Heart left ventricle (tissue), 16 donors: Measurements from ENCODE around the gene SELENOM. TPM values are rescaled to one million over a fixed set of nuclear protein-coding genes. Genes with fewer than 3 reads are reported as not detected.

Source experiments
- ATAC-seq, 4 donors: fragments of 200-7000 bp; cut with Tn5 transposase; one replicate each; pipeline ENCODE4 v1.9.1; 2020 to 2022; ENCODE audit warnings: moderate library complexity in 4 of 4, mild to moderate bottlenecking in 3 of 4, moderate number of reproducible peaks in 1 of 4
- DNase-seq, 5 donors: peaks; one replicate each; pipeline ENCODE4 v3.0.0-alpha.2; 2020
- H3K27ac ChIP-seq, 12 donors: fragments of 200-600 bp; sonication (generic) in 4 of 12; one replicate each; pipeline versions ENCODE4 v1.5.0 to v1.8.0; 2016 to 2022; ENCODE audit warnings: mild to moderate bottlenecking in 2 of 12
- H3K27me3 ChIP-seq, 9 donors: fragments of 200-600 bp; sonication (generic) in 2 of 9; one replicate each; pipeline versions ENCODE4 v1.5.1 to v1.8.0; 2016 to 2022; ENCODE audit warnings: mild to moderate bottlenecking in 3 of 9
- H3K36me3 ChIP-seq, 9 donors: fragments of 200-600 bp; sonication (generic) in 2 of 9; one replicate each; pipeline versions ENCODE4 v1.5.0 to v1.8.0; 2018 to 2022; ENCODE audit warnings: mild to moderate bottlenecking in 2 of 9
- H3K4me1 ChIP-seq, 12 donors: fragments of 200-600 bp; sonication (generic) in 4 of 12; one replicate each; pipeline versions ENCODE4 v1.5.0 to v1.8.0; 2016 to 2022; ENCODE audit warnings: mild to moderate bottlenecking in 3 of 12
- H3K4me3 ChIP-seq, 12 donors: fragments of 200-600 bp; sonication (generic) in 4 of 12; one replicate each; pipeline versions ENCODE4 v1.5.0 to v1.8.0; 2017 to 2022; ENCODE audit warnings: mild to moderate bottlenecking in 9 of 12, moderate library complexity in 4 of 12
- H3K9me3 ChIP-seq, 12 donors: fragments of 200-600 bp; sonication (generic) in 4 of 12; one replicate each; pipeline versions ENCODE4 v1.5.0 to v1.8.0; 2016 to 2022; ENCODE audit warnings: mild to moderate bottlenecking in 1 of 12
- POLR2A ChIP-seq, 2 donors: fragments of 450-650 bp; IDR thresholded peaks; one replicate each; pipeline ENCODE4 v1.6.1; 2017; ENCODE audit warnings: antibody characterized with exemption in 2 of 2, mild to moderate bottlenecking in 2 of 2, moderate library complexity in 2 of 2
- WGBS, 4 donors: extraction: QIAGEN DNeasy Blood & Tissue Kit in 2 of 4; methylation state at CpG; one replicate each; pipeline versions ENCODE4 v1.1.5 to v1.1.7; 2013 to 2018; 5-methylcytosine and 5-hydroxymethylcytosine counted together
- intact Hi-C, 10 donors: fragments of 100-400 bp; cut with DNase I; formaldehyde crosslinking; loops; one replicate each; pipeline versions ENCODE4 v1.11.1 to v1.14.2; 2022
- polyA plus RNA-seq, 2 donors: library from polyadenylated mRNA; stranded (reverse); fragments of 200-250 nt; gene quantifications; one replicate each; pipeline ENCODE4 v1.2.3, GENCODE V29; 2013
- total RNA-seq, 9 donors: library from RNA; depleted of rRNA in 2 of 9; stranded (reverse); fragments of >200 nt in 2 of 9; fragmentation: NEBNext Ultra II Directional in 3 of 9; extraction: Animal tissue kit (Norgen Biotek cat#: 25700) in 3 of 9; gene quantifications; one replicate each; pipeline versions ENCODE4 v1.1.0 to v1.2.4, GENCODE V29; 2016 to 2023
- TF ChIP-seq, protein P1 (sequence below), 12 donors: fragments of 200-600 bp; sonication (generic) in 4 of 12; IDR thresholded peaks; one replicate each; pipeline versions ENCODE4 v1.5.0 to v1.8.0; 2018 to 2022; ENCODE audit warnings: antibody characterized with exemption in 12 of 12, mild to moderate bottlenecking in 5 of 12
- donor health status: ischemic (EF 13 %, LVEDD 7.1; RV severe dilation, severe dysfunction).
- donor health status: healthy with polysubstance abuse.
- donor health status: DM: no; HTN: yes; CAD: no.
- donor health status: DM: no; HTN: no; CAD: no.
- donor health status: ischemic (EF 25% LVEDD 6.9; RV normal size, moderate dysfunction).
- donor health status: ischemic (EF 25% LVEDD 5.7; RV mildly dilated, moderate dysfunction).
- donor health status: healthy.
- donor health status: DM: yes; HTN: yes; CAD: no.
- donor health status: ischemic (EF 35%, LVEDD 5.7; RV mildly dilated, moderate dysfunction).
- donor health status: nonischemic (EF 11% LVEDD 7.7; RV severe dilation, severe dysfunction).
- donor health status: DM: yes; HTN: yes; CAD: no.
- donor health status: PGD.
- donor health status: ischemic (EF 29% LVEDD 5.4; RV normal size, mild dysfunction).
- donor health status: nonischemic (EF 23%, LVEDD 6.1; RV moderate dilation, normal function).

Gene SELENOM
- total and polyA plus RNA-seq, 11 donors: 35.0 to 183 (median 55.0) TPM

DNA sequence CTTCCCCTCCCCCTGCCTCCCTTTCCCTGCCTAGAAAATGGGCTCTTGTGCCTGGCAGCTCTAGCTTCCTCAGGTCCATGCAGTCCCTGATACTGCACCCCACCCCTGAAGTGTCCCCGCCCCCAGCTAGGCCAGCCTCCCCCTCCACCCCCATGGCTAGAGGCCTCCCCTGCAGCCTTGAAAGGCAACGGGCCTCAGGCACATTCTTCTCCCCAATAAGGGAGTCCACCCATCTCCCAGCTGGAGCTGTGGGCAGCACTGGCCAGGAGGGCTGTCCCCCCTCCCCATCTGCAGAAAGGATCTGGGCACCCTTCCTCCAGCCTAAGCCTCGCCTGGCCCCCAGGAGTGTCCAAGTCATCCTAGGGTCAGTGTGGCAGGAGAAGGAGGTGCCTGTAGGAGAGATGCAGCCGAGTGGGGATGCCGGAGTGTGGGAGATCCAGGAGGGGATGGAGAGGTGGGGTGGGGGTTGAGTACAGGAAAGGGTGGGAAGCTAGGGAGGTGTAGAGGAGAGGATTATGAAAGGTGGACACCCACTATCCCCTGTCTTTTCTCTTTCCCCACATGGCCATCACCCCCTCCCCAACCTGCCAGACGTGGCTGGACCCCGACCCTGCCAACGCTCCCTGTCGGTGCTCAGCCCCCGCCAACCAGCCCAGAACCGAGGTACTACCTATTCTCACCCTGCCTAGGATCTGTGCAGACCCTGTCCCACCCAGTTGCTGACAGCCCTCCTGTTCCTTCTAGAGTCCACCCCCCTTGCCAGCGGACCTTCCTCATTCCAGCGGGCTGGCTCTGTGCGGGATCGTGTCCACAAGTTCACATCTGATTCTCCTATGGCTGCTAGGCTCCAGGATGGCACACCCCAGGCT is 16.9 kb downstream of the SELENOM start:
- H3K27me3 ChIP-seq: no peaks in the 10 kb centered on the region
- no peaks in the 10 kb centered on the region for H3K9me3 ChIP-seq
- TF ChIP-seq, protein P1, sequence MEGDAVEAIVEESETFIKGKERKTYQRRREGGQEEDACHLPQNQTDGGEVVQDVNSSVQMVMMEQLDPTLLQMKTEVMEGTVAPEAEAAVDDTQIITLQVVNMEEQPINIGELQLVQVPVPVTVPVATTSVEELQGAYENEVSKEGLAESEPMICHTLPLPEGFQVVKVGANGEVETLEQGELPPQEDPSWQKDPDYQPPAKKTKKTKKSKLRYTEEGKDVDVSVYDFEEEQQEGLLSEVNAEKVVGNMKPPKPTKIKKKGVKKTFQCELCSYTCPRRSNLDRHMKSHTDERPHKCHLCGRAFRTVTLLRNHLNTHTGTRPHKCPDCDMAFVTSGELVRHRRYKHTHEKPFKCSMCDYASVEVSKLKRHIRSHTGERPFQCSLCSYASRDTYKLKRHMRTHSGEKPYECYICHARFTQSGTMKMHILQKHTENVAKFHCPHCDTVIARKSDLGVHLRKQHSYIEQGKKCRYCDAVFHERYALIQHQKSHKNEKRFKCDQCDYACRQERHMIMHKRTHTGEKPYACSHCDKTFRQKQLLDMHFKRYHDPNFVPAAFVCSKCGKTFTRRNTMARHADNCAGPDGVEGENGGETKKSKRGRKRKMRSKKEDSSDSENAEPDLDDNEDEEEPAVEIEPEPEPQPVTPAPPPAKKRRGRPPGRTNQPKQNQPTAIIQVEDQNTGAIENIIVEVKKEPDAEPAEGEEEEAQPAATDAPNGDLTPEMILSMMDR (IDR thresholded peaks at IDR 0.05): no peak
- no peak for TF ChIP-seq POLR2A (IDR thresholded peaks at IDR 0.05)
- peaks cover 0 to 88% (median 23%) of the 10 kb centered on the region in 12 donors for H3K4me1 ChIP-seq
- H3K27ac ChIP-seq: peak overlapping the region in 3 of 12 donors; percentile 14 to 99 (median 43)
- DNase-seq: no peak
- no peak overlapping the region for H3K4me3 ChIP-seq
- intact Hi-C loops: loop anchor here in 1 of 10 donors (10.0 kb wide), 1 partner anchor 54 kb away; the partner anchor contains the start of gene PLA2G3
- no peak for ATAC-seq
- peaks cover 3 to 91% (median 80%) of the 10 kb centered on the region in 9 donors for H3K36me3 ChIP-seq
- whole genome bisulfite sequencing, 4 donors: 80 to 87% (median 83%) methylated on average over 14 to 15 of the region's 15 CpGs

DNA sequence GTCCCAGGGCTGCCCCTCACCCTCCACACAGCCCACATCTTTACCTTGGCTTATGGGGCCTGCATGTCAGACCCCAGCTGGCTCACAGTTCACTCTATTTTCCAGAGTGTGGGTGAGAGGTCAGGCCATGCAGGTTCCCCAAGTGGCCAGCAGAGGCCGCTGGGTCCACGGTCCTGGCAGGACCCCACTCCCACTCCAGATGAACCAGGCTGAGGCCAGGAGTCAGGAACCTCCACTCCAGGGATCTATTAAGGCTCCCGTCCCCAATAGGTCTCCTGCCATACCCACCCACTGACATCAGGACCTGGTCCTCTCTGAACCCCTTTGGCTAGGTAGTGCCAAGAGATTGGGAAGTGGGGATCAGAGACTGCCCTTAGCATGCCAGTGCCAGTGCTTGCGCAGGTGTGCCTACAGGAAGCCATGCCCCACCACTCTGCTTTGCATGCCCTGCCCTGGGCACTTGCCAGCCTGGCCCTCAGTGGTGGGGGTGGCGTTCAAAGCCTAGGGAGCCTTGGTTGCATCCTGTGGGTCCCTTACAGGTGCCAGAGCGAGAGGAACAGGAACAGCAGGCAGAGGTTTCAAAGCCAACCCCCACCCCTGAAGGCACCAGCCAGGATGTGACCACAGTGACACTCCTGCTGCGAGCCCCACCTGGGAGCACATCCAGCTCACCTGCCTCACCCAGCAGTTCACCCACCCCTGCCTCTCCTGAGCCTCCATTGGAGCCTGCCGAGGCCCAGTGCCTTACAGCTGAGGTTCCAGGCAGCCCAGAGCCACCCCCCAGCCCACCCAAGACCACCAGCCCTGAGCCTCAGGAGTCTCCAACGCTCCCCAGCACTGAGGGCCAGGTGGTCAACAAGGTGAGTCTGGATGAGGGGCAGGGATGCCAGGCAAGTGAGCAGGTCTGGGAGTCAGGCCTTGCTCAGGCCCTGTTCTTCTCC is 17.9 kb downstream of the SELENOM start:
- DNase-seq: peak in 3 of 5 donors; percentile 52 to 66 (median 58)
- H3K4me1 ChIP-seq: peaks cover 0 to 85% (median 21%) of the 10 kb centered on the region in 12 donors
- WGBS, 4 donors: 63 to 72% (median 68%) methylated on average over 6 to 9 of the region's 9 CpGs

DNA sequence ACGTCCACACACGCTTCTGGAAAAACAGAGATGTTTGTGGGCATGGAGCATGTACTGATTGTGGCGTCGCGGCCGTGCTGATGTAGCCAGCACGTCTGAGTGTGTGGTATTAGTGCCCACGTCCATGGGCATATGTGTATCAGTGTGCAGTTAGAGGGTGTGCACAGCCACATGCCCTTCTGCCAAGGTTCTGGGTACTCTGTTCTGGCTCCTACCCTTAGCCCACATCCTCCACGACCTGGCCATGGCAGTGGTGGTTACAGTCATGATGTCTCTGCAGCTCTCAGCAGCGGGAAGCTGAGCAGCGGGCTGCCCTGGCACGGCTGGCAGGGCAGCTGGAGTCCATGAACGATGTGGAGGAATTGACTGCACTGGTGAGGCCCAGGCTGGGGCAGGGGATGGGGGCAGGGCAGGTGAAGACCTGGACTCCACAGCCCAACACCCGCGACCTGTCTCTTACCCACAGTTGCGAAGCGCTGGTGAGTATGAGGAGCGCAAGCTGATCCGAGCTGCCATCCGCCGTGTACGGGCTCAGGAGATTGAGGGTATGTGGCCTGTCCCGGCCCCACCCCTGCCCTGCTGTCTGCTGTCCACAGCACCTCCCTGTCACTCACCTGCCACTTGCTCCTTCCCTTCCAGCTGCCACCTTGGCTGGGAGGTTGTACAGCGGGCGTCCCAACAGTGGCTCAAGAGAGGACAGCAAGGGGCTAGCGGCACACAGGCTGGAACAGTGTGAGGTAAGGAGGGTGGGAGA is 19.0 kb downstream of the SELENOM start:
- Histone ChIP-seq H3K4me3 (no peak overlapping the region), H3K9me3 (no peaks in the 10 kb centered on the region), H3K27me3 (no peaks in the 10 kb centered on the region), H3K36me3 (peaks cover 3 to 76% (median 60%) of the 10 kb centered on the region in 9 donors), H3K4me1 (peaks cover 2 to 85% (median 29%) of the 10 kb centered on the region in 12 donors), H3K27ac (peak overlapping the region in 9 of 12 donors; percentile 2 to 99 (median 43))
- TF ChIP-seq POLR2A (IDR thresholded peaks at IDR 0.05): no peak
- TF ChIP-seq, protein P1 (IDR thresholded peaks at IDR 0.05): no peak
- no peak for DNase-seq
- ATAC-seq: no peak
- intact Hi-C loops: loop anchor here in 6 of 10 donors (2.0 to 5.0 kb wide), 3 partner anchors 60 to 144 kb away; no protein-coding TSS in a partner anchor
- WGBS, 4 donors: 87 to 93% (median 89%) methylated on average over 11 to 26 of the region's 26 CpGs

More for the DNA sequence above, 17.9 kb downstream of the SELENOM start:
- peak overlapping the region in 9 of 12 donors; percentile 2 to 99 (median 43) for H3K27ac ChIP-seq
- peaks cover 3 to 81% (median 70%) of the 10 kb centered on the region in 9 donors for H3K36me3 ChIP-seq
- no peak overlapping the region for H3K4me3 ChIP-seq
- H3K9me3 ChIP-seq: no peaks in the 10 kb centered on the region
- no peak for TF ChIP-seq POLR2A (IDR thresholded peaks at IDR 0.05)
- TF ChIP-seq, protein P1 (IDR thresholded peaks at IDR 0.05): peak; percentile 66 to 87 (median 76)
- peak in 2 of 4 donors; percentile 13 to 21 for ATAC-seq
- intact Hi-C loops: loop anchor here in 9 of 10 donors (1.0 to 10.0 kb wide), 6 partner anchors 55 to 143 kb away; partner anchors contain the start of gene PLA2G3 (in 1 of the 9)
- H3K27me3 ChIP-seq: no peaks in the 10 kb centered on the region
